Chondrocyte (in vitro differentiated cells): ENCODE measurements around the gene TMEM108. TPM values are rescaled to one million over a fixed set of nuclear protein-coding genes. Genes with fewer than 3 reads are reported as not detected.

Experiments used
- DNase-seq: peaks from one replicate; pipeline ENCODE4 v3.0.0; 2021; ENCODE audit warnings: mixed read lengths, low spot score
- H3K27ac Mint-ChIP-seq: one replicate; pipeline ENCODE4 v1.8.0; 2021; ENCODE audit warnings: mild to moderate bottlenecking, moderate library complexity, mixed read lengths; ENCODE audit not compliant: unreplicated experiment
- H3K27me3 Mint-ChIP-seq: 2 replicates; pipeline ENCODE4 v1.8.0; 2021; ENCODE audit warnings: low read depth, mixed read lengths
- H3K36me3 Mint-ChIP-seq: 2 replicates; pipeline ENCODE4 v1.8.0; 2021; ENCODE audit warnings: low read depth, mixed read lengths
- H3K4me1 Mint-ChIP-seq: 2 replicates; pipeline ENCODE4 v1.8.0; 2021; ENCODE audit warnings: low read depth, mild to moderate bottlenecking, mixed read lengths
- H3K4me3 Mint-ChIP-seq: one replicate; pipeline ENCODE4 v1.8.0; 2021; ENCODE audit warnings: mild to moderate bottlenecking, moderate library complexity, mixed read lengths; ENCODE audit not compliant: unreplicated experiment
- H3K9me3 Mint-ChIP-seq: 2 replicates; pipeline ENCODE4 v1.8.0; 2021; ENCODE audit warnings: low read depth, mixed read lengths
- CTCF ChIP-seq: fragments of 200-600 bp; sonication (generic); IDR thresholded peaks from 2 replicates; pipeline ENCODE4 v1.5.0; 2021; ENCODE audit warnings: antibody characterized with exemption, mild to moderate bottlenecking, moderate library complexity
- total RNA-seq: library from RNA; stranded (reverse); gene quantifications from 3 replicates; pipeline ENCODE4 v1.2.1, GENCODE V29; 2021

TMEM108 gene
- total RNA-seq, 1 donor from 2014 or later = 5.6 TPM

DNA sequence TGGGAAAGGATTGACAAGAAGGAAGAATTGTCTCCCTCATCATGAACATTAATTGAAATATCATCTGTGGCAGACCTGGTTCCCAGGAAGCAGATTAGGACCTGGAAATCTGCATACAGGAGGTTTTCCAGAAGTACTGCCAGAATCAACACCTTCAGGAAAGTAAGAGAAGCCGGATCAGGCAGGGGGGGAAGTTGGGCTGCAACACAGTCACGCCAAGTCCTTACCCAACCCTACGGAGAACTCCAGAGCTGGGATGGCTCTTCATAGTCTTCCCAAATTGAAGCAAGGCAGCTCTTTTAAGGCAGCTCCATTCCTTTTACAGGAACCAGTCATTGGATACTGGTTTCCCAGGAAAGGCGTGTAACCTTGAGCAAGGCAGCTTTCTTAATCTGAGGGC lies 326.5 kb downstream of the TMEM108 start:
- Mint-ChIP-seq H3K4me1 (no peaks in the 10 kb centered on the region), H3K36me3 (peaks cover 1% of the 10 kb centered on the region), H3K27me3 (peaks cover 31% of the 10 kb centered on the region), H3K9me3 (no peaks in the 10 kb centered on the region), H3K4me3 (no peak overlapping the region), H3K27ac (no peak overlapping the region)
- TF ChIP-seq CTCF = no peak
- DNase-seq = no peak

GRCh38 chr3:133366921-133367320 lies 328.7 kb downstream of the TMEM108 start:
- Mint-ChIP-seq H3K9me3 (no peaks in the 10 kb centered on the region), H3K4me1 (no peaks in the 10 kb centered on the region), H3K36me3 (peaks cover 1% of the 10 kb centered on the region), H3K27ac (no peak overlapping the region), H3K4me3 (no peak overlapping the region), H3K27me3 (peaks cover 26% of the 10 kb centered on the region)
- DNase-seq = no peak
- TF ChIP-seq CTCF = no peak

- no peak for TF ChIP-seq CTCF
- Mint-ChIP-seq H3K4me1 (no peaks in the 10 kb centered on the region), H3K27me3 (peaks cover 26% of the 10 kb centered on the region), H3K9me3 (no peaks in the 10 kb centered on the region), H3K36me3 (peaks cover 1% of the 10 kb centered on the region), H3K4me3 (no peak overlapping the region), H3K27ac (no peak overlapping the region)
- no peak for DNase-seq
Measured at GRCh38 chr3:133367403-133367802, 329.2 kb downstream of the TMEM108 start.

- H3K9me3 Mint-ChIP-seq = no peaks in the 10 kb centered on the region
- no peaks in the 10 kb centered on the region for H3K4me1 Mint-ChIP-seq
- DNase-seq = no peak
- H3K27ac Mint-ChIP-seq = no peak overlapping the region
- H3K36me3 Mint-ChIP-seq = peaks cover 1% of the 10 kb centered on the region
- H3K27me3 Mint-ChIP-seq = peaks cover 25% of the 10 kb centered on the region
- H3K4me3 Mint-ChIP-seq = no peak overlapping the region
- no peak for TF ChIP-seq CTCF
Measured at GRCh38 chr3:133367956-133368355, 329.8 kb downstream of the TMEM108 start.

- H3K4me1 Mint-ChIP-seq = no peaks in the 10 kb centered on the region
- H3K36me3 Mint-ChIP-seq = peaks cover 1% of the 10 kb centered on the region
- peaks cover 24% of the 10 kb centered on the region for H3K27me3 Mint-ChIP-seq
- H3K27ac Mint-ChIP-seq = no peak overlapping the region
- H3K9me3 Mint-ChIP-seq = no peaks in the 10 kb centered on the region
- DNase-seq = no peak
- no peak for TF ChIP-seq CTCF
- no peak overlapping the region for H3K4me3 Mint-ChIP-seq
Measured at GRCh38 chr3:133368371-133369067, 330.3 kb downstream of the TMEM108 start.
